Omental fat pad (tissue), 4 donors: ENCODE results near the gene FAT2. TPM values are rescaled to one million over a fixed set of nuclear protein-coding genes. Genes with fewer than 3 reads are reported as not detected.
"Not testable (repeated sequence)": the region's sequence is repeated elsewhere in the genome, so short reads cannot be mapped to it uniquely, and the experiment has no call there.

Experiments
- ATAC-seq: fragments of 150-250 bp; one replicate; pipeline ENCODE4 v1.9.1; 2016; ENCODE audit warnings: mild to moderate bottlenecking, moderate library complexity; ENCODE audit not compliant: low FRiP score
- DNase-seq: peaks from one replicate; pipeline ENCODE4 v3.0.0-alpha.2; 2019; ENCODE audit warnings: low spot score
- total RNA-seq, 4 donors: library from RNA; depleted of rRNA; stranded (reverse); fragments of >200 nt; gene quantifications; one replicate each; pipeline ENCODE4 v1.1.0, GENCODE V29; 2016
- TF ChIP-seq, protein P1 (sequence below), 3 donors: fragments of 450-650 bp; IDR thresholded peaks; one replicate each; pipeline ENCODE4 v1.5.1; 2016 to 2017; ENCODE audit warnings: antibody characterized with exemption in 3 of 3, mild to moderate bottlenecking in 3 of 3, moderate library complexity in 2 of 3

Gene FAT2
- total RNA-seq, 4 donors from 2014 or later = 0.24 to 0.25 TPM; not detected in 2

DNA sequence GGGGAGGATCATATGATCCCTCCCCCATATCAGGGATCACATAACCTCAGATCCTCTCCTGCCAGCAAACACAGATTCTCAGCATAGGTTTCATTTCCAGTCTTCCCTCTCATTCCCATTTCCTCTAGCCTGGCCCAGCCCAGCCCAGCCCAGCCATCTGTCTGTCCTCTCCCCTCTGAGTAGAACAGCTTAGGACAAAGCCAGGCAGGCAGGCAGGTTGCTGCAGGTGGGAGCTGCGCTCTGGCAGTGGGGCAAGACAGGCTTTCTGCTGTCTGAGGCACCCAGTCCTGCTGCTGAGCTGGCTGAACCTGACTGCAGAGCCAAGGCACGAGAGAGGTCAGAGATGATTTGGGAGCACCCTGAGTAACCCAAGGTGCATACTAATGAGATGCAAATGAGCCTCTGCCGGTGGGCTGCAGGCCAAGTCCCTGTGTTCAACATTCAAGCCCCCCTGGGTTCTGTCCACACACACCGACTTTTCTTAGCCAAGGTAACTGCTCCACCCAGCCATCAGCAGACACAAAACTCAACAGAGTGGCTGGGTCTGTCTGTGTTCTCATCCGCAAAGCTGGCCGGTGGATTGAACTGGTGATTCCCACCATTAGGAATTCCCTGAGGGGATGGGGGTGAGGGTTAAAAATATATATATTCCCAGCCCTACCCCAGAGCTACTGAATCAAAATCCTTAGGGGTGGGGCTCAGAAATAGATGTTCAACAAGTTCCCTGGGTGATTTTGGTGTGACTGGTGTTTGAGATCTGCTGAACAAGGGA lies 9.1 kb downstream of the FAT2 start:
- DNase-seq (no peak), ATAC-seq (no peak)
- TF ChIP-seq, protein P1, sequence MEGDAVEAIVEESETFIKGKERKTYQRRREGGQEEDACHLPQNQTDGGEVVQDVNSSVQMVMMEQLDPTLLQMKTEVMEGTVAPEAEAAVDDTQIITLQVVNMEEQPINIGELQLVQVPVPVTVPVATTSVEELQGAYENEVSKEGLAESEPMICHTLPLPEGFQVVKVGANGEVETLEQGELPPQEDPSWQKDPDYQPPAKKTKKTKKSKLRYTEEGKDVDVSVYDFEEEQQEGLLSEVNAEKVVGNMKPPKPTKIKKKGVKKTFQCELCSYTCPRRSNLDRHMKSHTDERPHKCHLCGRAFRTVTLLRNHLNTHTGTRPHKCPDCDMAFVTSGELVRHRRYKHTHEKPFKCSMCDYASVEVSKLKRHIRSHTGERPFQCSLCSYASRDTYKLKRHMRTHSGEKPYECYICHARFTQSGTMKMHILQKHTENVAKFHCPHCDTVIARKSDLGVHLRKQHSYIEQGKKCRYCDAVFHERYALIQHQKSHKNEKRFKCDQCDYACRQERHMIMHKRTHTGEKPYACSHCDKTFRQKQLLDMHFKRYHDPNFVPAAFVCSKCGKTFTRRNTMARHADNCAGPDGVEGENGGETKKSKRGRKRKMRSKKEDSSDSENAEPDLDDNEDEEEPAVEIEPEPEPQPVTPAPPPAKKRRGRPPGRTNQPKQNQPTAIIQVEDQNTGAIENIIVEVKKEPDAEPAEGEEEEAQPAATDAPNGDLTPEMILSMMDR (IDR thresholded peaks at IDR 0.05) = no peak

DNA sequence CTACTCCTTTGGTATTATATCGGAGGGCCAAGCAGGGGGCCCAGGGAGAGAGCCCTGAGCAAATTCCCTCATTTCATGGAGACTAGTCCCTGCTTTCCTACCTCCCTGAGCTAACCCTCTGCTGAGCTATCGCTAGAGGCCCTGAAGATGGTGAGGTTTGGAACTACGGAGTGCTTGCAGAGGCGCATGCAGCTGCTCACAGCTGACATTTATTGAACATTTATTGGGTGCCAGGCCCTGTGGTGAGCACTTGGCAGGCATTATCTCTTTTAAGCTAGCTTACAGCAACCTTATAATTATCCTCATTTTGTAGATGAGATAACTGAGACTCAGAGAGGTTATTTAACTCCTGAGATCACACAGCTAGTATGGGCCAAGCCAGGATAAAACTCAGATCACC lies 9.8 kb downstream of the FAT2 start:
- no peak for ATAC-seq
- TF ChIP-seq, protein P1 (IDR thresholded peaks at IDR 0.05) = no peak
- no peak for DNase-seq

DNA sequence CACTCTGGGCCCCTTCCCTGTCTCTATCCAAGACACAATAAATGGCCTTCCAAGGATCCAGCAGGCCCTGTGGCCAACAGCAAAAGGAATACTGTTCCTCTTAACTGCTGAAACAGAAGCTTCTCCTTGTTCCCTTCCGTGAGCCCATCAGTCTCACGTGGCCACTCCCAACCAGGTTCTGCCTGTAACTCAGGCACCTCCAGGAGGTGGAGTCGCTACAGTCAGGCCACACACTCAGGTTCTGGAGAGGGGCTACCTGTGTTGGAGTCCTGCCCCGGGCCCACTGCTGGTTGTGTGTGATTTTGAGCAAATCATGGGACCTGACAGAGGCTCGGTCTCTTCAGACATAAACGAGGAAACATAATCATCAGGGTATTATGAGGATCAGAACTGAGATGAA lies 10.3 kb downstream of the FAT2 start:
- TF ChIP-seq, protein P1 (IDR thresholded peaks at IDR 0.05) = no peak
- ATAC-seq = no peak
- no peak for DNase-seq

DNA sequence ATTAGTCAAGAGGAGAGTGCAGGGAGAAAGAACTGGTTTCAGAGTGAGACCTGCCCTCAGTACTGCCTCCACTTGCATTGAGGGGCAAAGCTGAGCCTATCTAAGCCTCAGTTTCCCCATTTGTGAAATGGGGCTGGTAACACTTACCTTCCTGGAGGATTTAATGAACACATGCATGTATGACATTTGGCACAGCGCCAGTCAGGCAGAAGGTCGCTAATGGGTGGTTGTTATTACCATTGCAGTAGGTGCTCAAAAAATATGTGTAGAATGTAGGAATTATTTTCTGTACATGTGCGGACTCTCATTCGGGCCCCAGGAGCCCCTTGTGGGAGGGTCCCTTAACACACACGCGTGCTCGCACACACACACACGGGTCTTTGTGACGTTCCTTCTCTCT lies 10.9 kb downstream of the FAT2 start:
- TF ChIP-seq, protein P1 (IDR thresholded peaks at IDR 0.05) = no peak
- DNase-seq (no peak), ATAC-seq (no peak)

DNA sequence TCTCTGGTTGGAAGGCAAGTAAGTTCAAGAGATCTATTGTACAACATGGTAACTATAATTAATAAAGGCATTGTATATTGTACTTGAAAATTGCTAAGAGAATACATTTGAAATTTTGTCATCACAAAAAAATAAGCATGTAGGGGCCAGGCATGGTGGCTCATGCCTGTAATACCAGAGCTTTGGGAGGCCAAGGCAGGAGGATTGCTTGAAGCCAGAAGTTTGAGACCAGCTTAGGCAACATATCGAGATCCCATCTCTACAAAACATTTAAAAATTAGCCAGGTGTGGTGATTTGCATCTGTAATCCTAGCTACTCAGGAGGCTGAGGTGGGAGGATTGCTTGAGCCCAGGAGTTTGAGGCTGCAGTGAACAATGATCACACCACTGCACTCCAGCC lies 12.0 kb downstream of the FAT2 start:
- DNase-seq, ATAC-seq: not testable (repeated sequence)

DNA sequence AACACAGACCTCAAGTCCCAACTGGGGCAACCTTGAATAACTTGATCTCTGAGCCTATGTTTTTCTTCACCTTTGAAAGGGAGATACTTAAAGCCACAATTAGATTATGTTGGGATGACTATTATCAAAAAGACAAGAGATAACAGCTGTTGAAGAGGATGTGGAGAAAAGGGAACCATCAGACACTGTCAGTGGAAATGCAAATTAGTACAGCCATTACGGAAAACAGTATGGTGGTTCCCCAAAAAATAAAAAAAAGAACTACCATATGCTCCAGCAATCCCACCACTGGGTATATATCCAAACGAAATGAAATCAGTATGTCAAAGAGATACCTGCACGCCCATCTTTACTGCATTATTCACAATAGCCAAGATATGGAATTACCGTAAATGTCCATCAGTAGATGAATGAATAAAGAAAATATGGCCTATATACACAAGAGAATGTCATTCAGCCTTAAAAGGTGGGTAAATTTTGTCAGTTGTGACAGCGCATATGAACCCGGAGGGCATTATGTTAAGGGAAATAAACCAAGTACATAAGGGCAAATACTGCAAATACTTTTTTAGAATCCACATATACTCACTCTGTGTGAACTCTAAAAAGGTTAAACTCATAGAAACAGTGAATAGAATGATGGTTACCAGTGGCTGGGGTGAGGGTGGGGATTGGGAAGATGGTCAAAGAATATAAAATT lies 12.7 kb downstream of the FAT2 start:
- ATAC-seq = no peak

DNA sequence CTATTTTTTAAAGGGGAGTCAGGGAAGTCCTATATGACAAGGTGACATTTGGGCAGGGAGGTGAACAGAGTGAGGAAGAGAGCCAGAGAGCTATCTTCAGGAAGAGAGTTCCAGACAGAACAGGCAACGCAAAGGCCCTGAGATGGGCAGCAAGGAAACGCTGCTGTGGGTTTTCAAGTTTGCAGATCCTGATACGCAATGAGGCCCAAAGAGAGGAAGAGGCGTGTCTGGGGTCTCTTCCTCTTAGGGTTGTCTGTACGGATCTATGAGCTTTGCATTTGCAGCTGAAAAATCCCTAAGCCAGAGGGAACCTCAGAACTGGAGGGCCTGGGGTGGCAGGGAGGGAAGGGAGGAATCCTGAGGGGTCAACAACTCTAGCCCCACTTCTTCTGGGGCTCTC lies 13.6 kb downstream of the FAT2 start:
- TF ChIP-seq, protein P1 (IDR thresholded peaks at IDR 0.05) = no peak
- no peak for DNase-seq
- ATAC-seq = no peak

More for the DNA sequence above, 12.7 kb downstream of the FAT2 start:
- DNase-seq = no peak
- TF ChIP-seq, protein P1 (IDR thresholded peaks at IDR 0.05) = no peak
